Stimulated activated CD4-positive, alpha-beta T cell treated with anti-CD3 and anti-CD28 coated beads, Interleukin-2, amount 100 ng/mL, for 48 hours (primary cell): Measurements from ENCODE around the gene TMPRSS11D.

Experiments used
- DNase-seq, 2 donors: peaks; one replicate each; pipeline ENCODE4 v3.0.0-alpha.2; 2020

The TMPRSS11D gene

DNA sequence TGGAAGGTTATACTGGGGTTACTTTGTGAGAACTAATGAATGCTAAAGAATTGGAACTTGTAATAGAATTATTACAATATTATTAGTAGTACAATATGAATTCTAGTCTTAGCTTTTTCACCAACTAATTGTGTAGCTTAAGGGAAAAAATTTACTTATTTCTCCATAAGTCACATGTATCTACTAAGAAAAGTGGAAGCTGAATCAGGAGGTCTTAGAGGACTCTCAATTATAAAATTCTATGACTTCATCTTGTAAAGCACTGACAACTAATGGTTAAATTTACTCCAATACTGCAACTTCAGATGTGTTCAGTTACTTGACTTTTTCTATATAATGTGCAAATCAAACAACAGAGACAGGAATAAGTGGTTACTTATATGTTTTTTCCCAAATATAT, 899 bp upstream of the TMPRSS11D start:
- DNase-seq, result no peak

- no peak for DNase-seq
Measured at GRCh38 chr4:67883458-67883857, 344 bp downstream of the TMPRSS11D start.

GRCh38 chr4:67880866-67881610, 2.8 kb downstream of the TMPRSS11D start:
- DNase-seq, result no peak

DNA sequence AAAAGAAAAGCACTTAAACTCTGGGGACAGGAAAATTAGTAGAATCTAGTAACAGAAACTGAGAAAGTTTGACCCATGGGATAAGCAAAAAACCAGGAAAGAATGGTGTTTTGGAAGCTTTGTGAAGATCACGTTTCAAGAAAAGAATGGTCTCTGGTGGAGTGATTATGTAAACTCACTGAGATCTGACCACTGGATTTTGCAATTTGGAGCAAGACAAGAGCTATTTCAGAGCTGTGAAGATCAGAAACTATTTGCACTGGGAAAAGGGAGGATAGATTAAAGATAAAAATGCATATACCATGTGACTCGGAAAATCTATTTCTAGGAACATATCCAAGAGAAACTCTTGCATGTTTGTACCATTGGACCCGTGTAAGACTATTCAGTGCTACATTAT, 4.3 kb downstream of the TMPRSS11D start:
- no peak for DNase-seq

DNA sequence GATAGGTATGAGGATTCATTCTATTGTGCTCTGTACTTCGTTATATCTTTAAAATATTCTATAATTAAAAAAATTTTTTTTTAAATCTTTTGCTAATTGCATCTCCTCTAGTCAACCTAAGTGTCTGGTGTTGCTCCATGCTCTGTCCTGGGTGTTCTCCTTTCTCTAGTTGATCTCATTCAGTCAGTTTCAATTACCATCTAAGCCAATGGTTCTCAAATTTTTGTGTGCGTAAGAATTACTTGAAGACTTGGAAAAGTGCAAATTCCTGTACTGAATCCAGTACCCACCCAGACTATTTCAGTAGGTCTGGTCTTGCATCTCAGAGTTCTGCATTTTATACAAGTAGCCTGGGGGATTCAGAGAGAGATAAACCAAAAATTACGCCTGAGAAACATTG, 6.7 kb downstream of the TMPRSS11D start:
- DNase-seq, result no peak

- no peak for DNase-seq
Measured at GRCh38 chr4:67874986-67875385, 8.8 kb downstream of the TMPRSS11D start.

DNA sequence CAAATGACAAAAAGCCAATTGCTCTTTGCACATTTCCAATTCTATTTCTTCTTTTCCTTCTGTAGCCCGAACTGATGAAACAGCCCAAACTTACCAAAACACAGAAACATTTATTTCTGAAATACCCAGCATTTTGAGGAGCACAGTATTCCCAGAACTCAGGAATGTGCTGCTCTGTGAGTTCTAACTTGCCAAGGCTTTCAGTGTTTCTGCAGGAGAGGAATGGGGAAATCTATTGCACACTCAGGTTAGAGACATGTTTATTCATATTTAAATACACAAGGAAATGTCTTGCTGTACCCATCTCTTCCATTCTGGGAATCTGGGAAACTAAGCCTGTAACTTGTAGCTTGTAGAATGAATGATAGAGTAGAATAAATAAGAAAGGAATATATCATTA, 10.7 kb downstream of the TMPRSS11D start:
- no peak for DNase-seq

DNA sequence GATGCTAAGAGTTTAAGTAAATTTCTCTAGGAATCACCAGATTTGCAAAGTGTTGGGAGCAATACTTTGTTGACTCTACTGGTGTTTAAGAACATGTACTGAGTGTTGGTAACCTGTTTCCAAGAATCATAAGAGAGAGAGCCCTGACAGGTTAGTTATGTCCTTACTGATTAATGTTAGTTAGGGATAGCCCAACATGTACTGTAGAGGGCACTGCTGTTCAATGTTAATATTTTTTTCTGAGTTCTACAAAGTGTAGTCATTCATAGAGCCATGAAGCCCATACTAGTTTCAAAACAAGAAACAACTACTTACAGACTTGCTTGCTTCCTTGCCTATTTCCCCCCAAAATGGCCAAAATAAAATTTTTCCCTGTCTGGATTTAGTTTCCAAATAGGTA, 11.9 kb downstream of the TMPRSS11D start:
- DNase-seq, result no peak

- no peak for DNase-seq
Measured at GRCh38 chr4:67869580-67870190, 14.1 kb downstream of the TMPRSS11D start.

GRCh38 chr4:67861513-67861912, 22.3 kb downstream of the TMPRSS11D start:
- DNase-seq, result no peak

DNA sequence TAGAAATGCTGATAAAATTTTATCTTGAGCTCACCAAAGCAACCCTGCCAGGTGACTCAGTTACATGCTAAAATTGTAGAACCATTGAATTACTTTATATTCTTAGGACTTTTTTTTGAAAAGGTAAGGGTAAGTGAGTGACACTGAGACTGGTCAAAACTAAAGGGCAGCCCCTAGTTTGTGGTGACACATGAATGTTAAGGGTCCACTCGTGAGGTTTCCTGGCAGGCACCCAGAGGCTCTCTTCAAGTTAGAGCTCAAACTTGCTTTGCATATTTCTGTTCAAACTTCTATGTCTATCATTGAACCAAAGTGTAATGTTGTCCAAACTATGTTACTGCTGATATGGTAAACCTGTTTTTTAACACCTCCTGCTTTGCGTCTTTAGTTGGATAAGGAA, 30.5 kb downstream of the TMPRSS11D start:
- no peak for DNase-seq

GRCh38 chr4:67820903-67821302, 62.9 kb downstream of the TMPRSS11D start:
- no peak for DNase-seq

DNA sequence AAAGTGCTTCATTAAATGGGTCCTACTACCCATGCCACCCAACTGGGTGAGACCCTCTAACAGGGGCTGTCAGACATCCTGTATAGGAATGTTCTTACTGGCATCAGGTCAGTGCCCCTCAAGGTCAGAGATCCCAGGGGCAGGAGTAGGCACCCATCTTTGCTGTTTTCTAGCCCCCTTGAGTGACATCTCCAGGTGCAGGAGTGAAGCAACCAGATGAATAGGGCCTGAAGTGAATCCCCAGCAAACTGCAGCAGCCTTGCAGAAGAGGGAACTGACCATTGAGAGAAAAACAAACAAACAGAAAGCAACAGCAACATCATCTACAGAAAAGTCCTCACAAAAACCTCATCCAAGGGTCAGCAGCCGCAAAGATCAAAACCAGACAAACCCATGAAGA, 73.8 kb downstream of the TMPRSS11D start:
- no peak for DNase-seq

DNA sequence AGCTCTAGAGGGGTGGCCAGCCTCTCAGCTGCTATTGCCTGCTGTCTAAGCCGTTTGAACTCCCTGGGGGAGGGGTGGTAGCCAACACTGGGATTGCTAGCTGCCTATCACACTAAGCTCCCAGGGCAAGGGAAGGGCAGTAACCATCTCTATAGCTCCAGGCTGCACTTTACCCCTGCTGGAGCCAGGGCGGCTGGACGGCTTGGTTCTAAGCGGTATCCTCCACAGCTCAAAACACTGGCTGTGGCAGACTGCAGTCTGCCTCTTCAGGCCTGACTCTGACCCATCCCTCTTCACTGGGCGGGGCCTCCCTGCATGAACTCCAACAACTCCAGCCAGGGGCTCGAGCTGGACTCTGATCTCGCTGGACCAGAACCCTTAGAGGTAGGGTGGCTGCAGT, 74.3 kb downstream of the TMPRSS11D start:
- DNase-seq, result no peak

DNA sequence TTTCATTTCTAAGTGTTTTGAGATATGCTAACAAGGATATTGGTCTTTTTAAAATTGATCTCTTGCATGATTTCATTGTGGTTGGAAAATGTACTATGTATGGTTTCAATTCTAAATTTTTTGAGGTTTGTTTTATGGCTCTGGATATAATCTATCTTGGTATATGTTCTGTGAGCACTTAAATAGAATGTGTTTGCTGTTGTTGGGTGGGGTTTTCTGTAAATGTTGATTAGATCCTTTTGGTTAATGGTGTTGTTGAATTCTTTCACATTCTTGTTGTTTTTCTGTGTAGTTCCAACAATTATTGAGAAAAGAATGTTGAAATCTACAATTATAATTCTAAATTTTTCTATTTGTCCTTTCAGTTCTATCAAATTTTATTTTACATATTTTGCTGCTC, 87.0 kb downstream of the TMPRSS11D start:
- DNase-seq, result no peak

GRCh38 chr4:67790721-67791120, 93.1 kb downstream of the TMPRSS11D start:
- DNase-seq, result no peak

DNA sequence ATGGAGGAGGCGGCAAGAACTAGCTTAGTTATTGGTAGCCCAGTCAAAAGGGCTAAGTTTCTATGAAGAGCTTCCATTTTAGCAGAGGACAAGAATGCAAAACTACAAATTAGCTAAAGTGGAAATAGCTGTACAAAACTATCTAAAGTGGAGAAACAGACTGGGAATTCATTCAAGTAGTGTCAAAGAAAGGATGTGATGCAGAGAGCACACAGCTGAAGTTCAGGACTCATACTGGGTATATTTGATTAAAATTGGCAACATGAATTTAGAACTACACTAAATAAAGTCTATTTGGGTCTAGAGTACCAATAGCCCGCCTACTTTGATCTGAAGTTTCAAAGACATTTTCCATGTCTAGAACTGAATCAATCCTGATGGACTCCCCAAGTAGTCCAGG, 96.5 kb downstream of the TMPRSS11D start:
- no peak for DNase-seq

- DNase-seq, result no peak
Measured at GRCh38 chr4:67785528-67785927, 98.3 kb downstream of the TMPRSS11D start.

GRCh38 chr4:67779631-67780030, 104.2 kb downstream of the TMPRSS11D start:
- no peak for DNase-seq

- no peak for DNase-seq
Measured at GRCh38 chr4:67776746-67777145, 107.1 kb downstream of the TMPRSS11D start.
